SK-N-SH (cell line): ENCODE data around the gene TP53I11.

ENCODE experiments used
- CTCF ChIP-seq: fragments of 200-600 bp; sonication (generic); IDR thresholded peaks from 2 replicates; pipeline ENCODE4 v1.6.1; 2017; ENCODE audit warnings: antibody characterized with exemption, mild to moderate bottlenecking, moderate library complexity
- RAD21 ChIP-seq: IDR thresholded peaks from 2 replicates; pipeline ENCODE4 v1.6.1; 2012; ENCODE audit warnings: mild to moderate bottlenecking, low read length

- TF ChIP-seq CTCF (no peak), RAD21 (no peak)
Observed at GRCh38 chr11:44909557-44909956, 41.1 kb downstream of the TP53I11 start.
